GM15510 (cell line): ENCODE data around the gene HTRA3.

ENCODE experiments used
- POLR2A ChIP-seq: IDR thresholded peaks from 3 replicates; pipeline ENCODE4 v1.6.1; 2011; ENCODE audit warnings: borderline replicate concordance; ENCODE audit not compliant: insufficient read length; ENCODE audit errors: extremely low read depth

Gene HTRA3

GRCh38 chr4:8306511-8307021 is 37.0 kb downstream of the HTRA3 start:
- TF ChIP-seq POLR2A: no peak

GRCh38 chr4:8307121-8307520 is 37.6 kb downstream of the HTRA3 start:
- TF ChIP-seq POLR2A: no peak

- no peak for TF ChIP-seq POLR2A
Measured at GRCh38 chr4:8307714-8308113, 38.2 kb downstream of the HTRA3 start.

GRCh38 chr4:8308144-8308543 is 38.6 kb downstream of the HTRA3 start:
- no peak for TF ChIP-seq POLR2A

GRCh38 chr4:8308856-8309771 is 39.6 kb downstream of the HTRA3 start:
- no peak for TF ChIP-seq POLR2A

GRCh38 chr4:8310306-8310705 is 40.8 kb downstream of the HTRA3 start:
- no peak for TF ChIP-seq POLR2A

- no peak for TF ChIP-seq POLR2A
Measured at GRCh38 chr4:8311101-8312068, 41.8 kb downstream of the HTRA3 start.

- no peak for TF ChIP-seq POLR2A
Measured at GRCh38 chr4:8312069-8312445, 42.5 kb downstream of the HTRA3 start.

- TF ChIP-seq POLR2A: no peak
Measured at GRCh38 chr4:8312976-8313375, 43.4 kb downstream of the HTRA3 start.

- TF ChIP-seq POLR2A: no peak
Measured at GRCh38 chr4:8314691-8315255, 45.2 kb downstream of the HTRA3 start.

GRCh38 chr4:8315435-8316250 is 46.1 kb downstream of the HTRA3 start:
- TF ChIP-seq POLR2A: no peak

GRCh38 chr4:8316251-8316771 is 46.8 kb downstream of the HTRA3 start:
- no peak for TF ChIP-seq POLR2A

- TF ChIP-seq POLR2A: no peak
Measured at GRCh38 chr4:8316911-8317351, 47.4 kb downstream of the HTRA3 start.

GRCh38 chr4:8317474-8317873 is 47.9 kb downstream of the HTRA3 start:
- TF ChIP-seq POLR2A: no peak

- no peak for TF ChIP-seq POLR2A
Measured at GRCh38 chr4:8318509-8318908, 49.0 kb downstream of the HTRA3 start.

GRCh38 chr4:8319061-8319460 is 49.5 kb downstream of the HTRA3 start:
- TF ChIP-seq POLR2A: no peak
